Fibroblast of mammary gland (primary cell): Measurements from ENCODE around the gene ADIPOR2.

ENCODE experiments used
- DNase-seq: peaks from one replicate; pipeline ENCODE4 v3.0.0-alpha.2; 2010; ENCODE audit warnings: low read depth
- H3K4me3 ChIP-seq: 2 replicates; pipeline ENCODE4 v1.5.1; 2011; ENCODE audit warnings: low read depth, mild to moderate bottlenecking, low read length, moderate library complexity; ENCODE audit not compliant: control insufficient read depth
- CTCF ChIP-seq: conservative IDR thresholded peaks from 2 replicates; pipeline ENCODE4 v1.5.1; 2011; ENCODE audit warnings: low read depth, low read length, inconsistent platforms; ENCODE audit not compliant: control insufficient read depth, insufficient read depth

Gene ADIPOR2

GRCh38 chr12:1690578-1691122 is at the start of gene ADIPOR2:
Gene ADIPOR2, plus strand, starts transcription at chr12:1691070. Its CDS starts 63,274 bp downstream, at chr12:1754344.
- TF ChIP-seq CTCF = no peak
- DNase-seq = peak; percentile 96
- peak within 1 kb of the TSS; percentile 87 for H3K4me3 ChIP-seq

- TF ChIP-seq CTCF = no peak
- DNase-seq = no peak
- H3K4me3 ChIP-seq = no peak overlapping the region
These were observed 48.4 kb upstream of the ADIPOR2 start for GRCh38 chr12:1642513-1642912.

GRCh38 chr12:1643043-1643442 is 47.8 kb upstream of the ADIPOR2 start:
- no peak for TF ChIP-seq CTCF
- H3K4me3 ChIP-seq = no peak overlapping the region

GRCh38 chr12:1643905-1644533 is 46.9 kb upstream of the ADIPOR2 start:
- no peak for DNase-seq
- TF ChIP-seq CTCF = no peak
- H3K4me3 ChIP-seq = no peak overlapping the region

More at GRCh38 chr12:1643043-1643442, 47.8 kb upstream of the ADIPOR2 start:
- no peak for DNase-seq

GRCh38 chr12:1644534-1645438 is 46.1 kb upstream of the ADIPOR2 start:
- peak; percentile 81 for DNase-seq
- no peak for TF ChIP-seq CTCF
- no peak overlapping the region for H3K4me3 ChIP-seq

- H3K4me3 ChIP-seq = no peak overlapping the region
- no peak for TF ChIP-seq CTCF
- no peak for DNase-seq
These were observed 45.1 kb upstream of the ADIPOR2 start for GRCh38 chr12:1645819-1646218.
